HepG2 (cell line): ENCODE results near the gene EXTL2. TPM values are rescaled to one million over a fixed set of nuclear protein-coding genes. Genes with fewer than 3 reads are reported as not detected.

Experiments used
- ATAC-seq: fragments of 200-7000 bp; cut with Tn5 transposase; 3 replicates; pipeline ENCODE4 v1.9.1; 2020; ENCODE audit warnings: mild to moderate bottlenecking, moderate library complexity
- BruUV-seq: library from RNA; stranded (reverse); fragments of 400-500 nt; replicated peaks from 2 replicates; lab custom pipeline; 2021; lab: Mats Ljungman, UMichigan
- CTCF ChIA-PET: fragments of 300-600 bp; formaldehyde crosslinking; extraction: SDS; loops from one replicate; lab custom pipeline; 2021; ENCODE audit warnings: low total read pairs, inconsistent platforms, low intra/inter-chr PET ratio; lab: Yijun Ruan, JAX
- POLR2A ChIA-PET: fragments of 350-600 bp; sonication (Branson Sonifier 250); formaldehyde crosslinking; loops from one replicate; lab custom pipeline; 2020; ENCODE audit warnings: antibody characterized with exemption, inconsistent platforms; lab: Yijun Ruan, JAX
- DNase-seq: peaks from one replicate; pipeline ENCODE4 v3.0.0-alpha.2; 2015; ENCODE audit warnings: low spot score
- FAIRE-seq: peaks from 3 replicates; lab custom pipeline; 2011; peaks lifted over from hg19 to GRCh38; lab: Jason Lieb, UNC
- H2AFZ ChIP-seq: one replicate; pipeline ENCODE4 v1.6.1; 2011; ENCODE audit warnings: low read length, inconsistent platforms
- H3K27ac ChIP-seq: fragments of 300-600 bp; 3 replicates; pipeline ENCODE4 v1.8.0; 2011; ENCODE audit warnings: mixed run types, mild to moderate bottlenecking, mixed read lengths, low read length, inconsistent platforms; ENCODE audit not compliant: insufficient read depth; ENCODE audit errors: extremely low read length
- H3K27me3 ChIP-seq, 2 experiments: fragments of 200-600 bp in 1 of 2; 2 replicates in 1 of 2; 3 replicates in 1 of 2; pipeline versions ENCODE4 v1.6.0 to v1.8.0; 2011; ENCODE audit warnings: low read length in 2 of 2, mild to moderate bottlenecking in 2 of 2, moderate library complexity in 2 of 2, inconsistent platforms in 1 of 2; ENCODE audit not compliant: insufficient read depth in 2 of 2, control insufficient read depth in 1 of 2
- H3K36me3 ChIP-seq, 2 experiments: fragments of 200-600 bp in 1 of 2; replicated peaks in 1 of 2; 2 replicates in 1 of 2; 3 replicates in 1 of 2; pipeline versions ENCODE4 v1.5.1 to v1.8.0; 2011; ENCODE audit warnings: low read length in 2 of 2, inconsistent platforms in 1 of 2; ENCODE audit not compliant: insufficient read depth in 2 of 2, control insufficient read depth in 1 of 2
- H3K4me1 ChIP-seq: 2 replicates; pipeline ENCODE4 v1.5.1; 2012; ENCODE audit warnings: low read length, inconsistent platforms; ENCODE audit not compliant: insufficient read depth
- H3K4me2 ChIP-seq: 2 replicates; pipeline ENCODE4 v1.6.0; 2011; ENCODE audit warnings: low read depth, low read length, inconsistent platforms
- H3K4me3 ChIP-seq, 3 experiments: fragments of 200-600 bp in 1 of 3; sonication (generic), shearing (Covaris generic) in 1 of 3; replicated peaks in 1 of 3; 2 replicates each; pipeline ENCODE4 v1.5.1; 2011 to 2016; ENCODE audit warnings: low read length in 3 of 3, inconsistent platforms in 2 of 3, low read depth in 2 of 3, mild to moderate bottlenecking in 2 of 3, control low read depth in 1 of 3, mixed read lengths in 1 of 3; ENCODE audit not compliant: insufficient read depth in 1 of 3
- H3K79me2 ChIP-seq: one replicate; pipeline ENCODE4 v1.6.1; 2011; ENCODE audit warnings: low read length, inconsistent platforms; ENCODE audit not compliant: insufficient read depth
- H3K9ac ChIP-seq: 2 replicates; pipeline ENCODE4 v1.6.0; 2011; ENCODE audit warnings: mild to moderate bottlenecking, low read depth, low read length, inconsistent platforms; ENCODE audit not compliant: insufficient read depth
- H3K9me3 ChIP-seq: 2 replicates; pipeline ENCODE4 v1.5.1; 2012; ENCODE audit warnings: mild to moderate bottlenecking, low read length
- H4K20me1 ChIP-seq: 2 replicates; pipeline ENCODE4 v1.6.0; 2011; ENCODE audit warnings: inconsistent platforms, mild to moderate bottlenecking, low read length, moderate library complexity; ENCODE audit not compliant: insufficient read depth
- AGO1 ChIP-seq: fragments of 200-400 bp; formaldehyde crosslinking; IDR thresholded peaks from 2 replicates; pipeline ENCODE4 v1.6.1; 2017; ENCODE audit warnings: mild to moderate bottlenecking, low read depth, low read length, moderate library complexity; ENCODE audit not compliant: poor library complexity, severe bottlenecking
- ARNT ChIP-seq: fragments of 450-650 bp; IDR thresholded peaks from 2 replicates; pipeline ENCODE4 v1.6.1; 2017
- BRD4 ChIP-seq: sonication (generic); formaldehyde crosslinking; IDR thresholded peaks from 2 replicates; pipeline ENCODE4 v1.4.0; 2020; ENCODE audit warnings: missing genetic modification reagents
- CHCHD3 ChIP-seq: sonication (generic); formaldehyde crosslinking; IDR thresholded peaks from 2 replicates; pipeline ENCODE4 v1.8.0; 2022; ENCODE audit warnings: mild to moderate bottlenecking, missing genetic modification reagents, moderate library complexity
- E2F1 ChIP-seq: sonication (generic); formaldehyde crosslinking; IDR thresholded peaks from 2 replicates; pipeline ENCODE4 v1.5.0; 2020; ENCODE audit warnings: missing genetic modification reagents
- FOXA1 ChIP-seq, 2 experiments: fragments of 450-650 bp in 1 of 2; sonication (generic) in 1 of 2; formaldehyde crosslinking in 1 of 2; IDR thresholded peaks; 2 replicates each; pipeline versions ENCODE4 v1.4.0 to v1.6.1; 2016 to 2020; ENCODE audit warnings: missing genetic modification reagents in 1 of 2
- GTF2F1 ChIP-seq: fragments of 150-350 bp; IDR thresholded peaks from 2 replicates; pipeline ENCODE4 v1.6.1; 2014; ENCODE audit warnings: low read length
- HOXD1 ChIP-seq: sonication (generic); formaldehyde crosslinking; IDR thresholded peaks from 2 replicates; pipeline ENCODE4 v1.5.0; 2020; ENCODE audit warnings: missing genetic modification reagents
- KAT7 ChIP-seq: IDR thresholded peaks from 2 replicates; pipeline ENCODE4 v1.6.1; 2018; ENCODE audit warnings: borderline replicate concordance, missing compliant biosample characterization
- KMT2A ChIP-seq: sonication (generic); formaldehyde crosslinking; IDR thresholded peaks from 2 replicates; pipeline ENCODE4 v1.4.0; 2020; ENCODE audit warnings: missing genetic modification reagents
- TCF7L2 ChIP-seq: IDR thresholded peaks from 2 replicates; pipeline ENCODE4 v1.6.1; 2011; ENCODE audit warnings: mild to moderate bottlenecking, low read depth, low read length, moderate library complexity
- ZNF142 ChIP-seq: sonication (generic); formaldehyde crosslinking; IDR thresholded peaks from 2 replicates; pipeline ENCODE4 v1.4.0; 2020; ENCODE audit warnings: missing genetic modification reagents
- ZNF460 ChIP-seq: sonication (generic); formaldehyde crosslinking; IDR thresholded peaks from 2 replicates; pipeline ENCODE4 v1.5.1; 2020; ENCODE audit warnings: missing genetic modification reagents, mild to moderate bottlenecking, borderline replicate concordance
- ZNF567 ChIP-seq: sonication (generic); formaldehyde crosslinking; IDR thresholded peaks from 2 replicates; pipeline ENCODE4 v1.8.1; 2023; ENCODE audit warnings: mild to moderate bottlenecking, missing genetic modification reagents, borderline replicate concordance
- WGBS: methylation state at CpG from one replicate; pipeline ENCODE4 v1.1.6; 2017; ENCODE audit warnings: low lambda C conversion rate; 5-methylcytosine and 5-hydroxymethylcytosine counted together
- in situ Hi-C: cut with HindIII; loops from 2 replicates; pipeline ENCODE4 v1.10.0; 2017; ENCODE audit warnings: low pct_unique_long_range_greater_than_20kb; ENCODE audit not compliant: extremely low pct_ligation_motif_present
- intact Hi-C: fragments of 100-400 bp; cut with micrococcal nuclease; formaldehyde crosslinking; loops from one replicate; pipeline ENCODE4 v1.10.0; 2022; ENCODE audit not compliant: unreplicated experiment
- polyA plus RNA-seq, 8 experiments: library from polyadenylated mRNA; depleted of rRNA in 3 of 8; stranded (reverse) in 7 of 8; unstranded in 1 of 8; fragments of >200 nt; fragmentation: Illumina TruSeq in 4 of 8; extraction: Trizol in 4 of 8; gene quantifications; 2 replicates each; pipeline versions ENCODE4 v1.2.1 to v1.2.3, GENCODE V29; 2011 to 2016; ENCODE audit warnings: low read depth in 4 of 8, missing spikeins in 1 of 8, mixed read lengths in 1 of 8; ENCODE audit not compliant: insufficient read depth in 1 of 8
- total RNA-seq, 5 experiments: library from RNA; depleted of rRNA; stranded (reverse); fragments of >200 nt; fragmentation: Illumina TruSeq; extraction: Trizol; gene quantifications; 2 replicates each; pipeline ENCODE4 v1.2.3, GENCODE V29; 2016; ENCODE audit warnings: low read depth in 1 of 5

EXTL2 gene
- total and polyA plus RNA-seq, 2 of the 13 experiments (the other 11 are each of a cell fraction or from before 2014, with no cell fraction given) = 22.0 to 23.5 TPM

- ATAC-seq = no peak
- H3K27ac ChIP-seq = no peak overlapping the region
- no peak overlapping the region for H3K4me2 ChIP-seq
- H3K36me3 ChIP-seq = peaks cover 1 to 30% of the 10 kb centered on the region in 2 experiments; a peak in 4 of 5 replicates
- WGBS = 87% methylated on average over 2 of the region's 2 CpGs
- H3K27me3 ChIP-seq = no peaks in the 10 kb centered on the region
- intact Hi-C loops (no loop called here), in situ Hi-C loops (loop anchor here (5.0 kb wide), 1 partner anchor 310 kb away; the partner anchor contains the start of gene S1PR1)
- no peaks in the 10 kb centered on the region for H3K79me2 ChIP-seq
- ChIA-PET CTCF (no interaction called here), POLR2A (no interaction called here)
- no peak for FAIRE-seq
- no peaks in the 10 kb centered on the region for H3K9me3 ChIP-seq
- H2AFZ ChIP-seq = no peak overlapping the region
- no peak for DNase-seq
- H3K4me1 ChIP-seq = no peaks in the 10 kb centered on the region
- BruUV-seq = no TSS peak
- no peak overlapping the region for H3K4me3 ChIP-seq
- TF ChIP-seq AGO1 (no peak), BRD4 (CRISPR knock-in tag) (no peak), FOXA1 (IDR thresholded peaks at IDR 0.05) (no peak), FOXA1 (CRISPR knock-in tag; IDR thresholded peaks at IDR 0.05) (no peak), CHCHD3 (CRISPR knock-in tag) (no peak), ZNF567 (no peak)
- H3K9ac ChIP-seq = no peak overlapping the region
- H4K20me1 ChIP-seq = no peaks in the 10 kb centered on the region
These were observed 32.6 kb upstream of the EXTL2 start for GRCh38 chr1:100927276-100927675.

DNA sequence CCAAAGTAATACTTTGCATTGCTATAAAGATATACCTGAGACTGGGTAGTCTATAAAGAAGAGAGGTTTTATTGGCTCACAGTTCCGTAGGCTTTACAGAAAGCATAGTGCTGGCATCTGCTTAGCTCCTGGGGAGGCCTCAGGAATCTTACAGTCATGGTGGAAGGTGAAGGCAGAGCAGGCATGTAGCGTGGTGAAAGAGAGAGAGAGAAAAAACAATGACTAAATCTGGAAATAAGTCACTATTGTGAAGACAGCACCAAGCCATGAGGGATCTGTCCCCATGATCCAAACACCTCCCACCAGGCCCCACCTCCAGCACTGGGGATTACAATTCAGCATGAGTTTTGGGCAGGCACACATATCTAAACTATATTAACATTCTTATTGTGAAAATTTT lies 31.6 kb upstream of the EXTL2 start:
- Histone ChIP-seq H3K9ac (no peak overlapping the region), H3K36me3 (peaks cover 1 to 36% of the 10 kb centered on the region in 2 experiments), H3K9me3 (no peaks in the 10 kb centered on the region), H4K20me1 (no peaks in the 10 kb centered on the region), H3K27ac (no peak overlapping the region), H3K4me1 (no peaks in the 10 kb centered on the region), H2AFZ (no peak overlapping the region), H3K27me3 (no peaks in the 10 kb centered on the region), H3K4me3 (no peak overlapping the region), H3K4me2 (no peak overlapping the region), H3K79me2 (no peaks in the 10 kb centered on the region)
- FAIRE-seq (no peak), DNase-seq (no peak), ATAC-seq (no peak)
- no TSS peak for BruUV-seq
- in situ Hi-C loops (loop anchor here (5.0 kb wide), 1 partner anchor 311 kb away; the partner anchor contains the start of gene S1PR1), intact Hi-C loops (no loop called here)
- WGBS = 98% methylated on average over 2 of the region's 2 CpGs
- ChIA-PET CTCF (no interaction called here), POLR2A (no interaction called here)
- TF ChIP-seq KMT2A (CRISPR knock-in tag) (no peak), TCF7L2 (no peak), HOXD1 (CRISPR knock-in tag) (no peak), ZNF142 (CRISPR knock-in tag) (no peak), ARNT (no peak), GTF2F1 (no peak), KAT7 (CRISPR knock-in tag) (no peak), E2F1 (CRISPR knock-in tag) (no peak), ZNF460 (no peak)
